Endothelial cell of umbilical vein (primary cell): ENCODE results near the gene NME7.

Experiments
- EZH2 ChIP-seq: IDR thresholded peaks from 2 replicates; pipeline ENCODE4 v1.6.1; 2012; ENCODE audit warnings: borderline replicate concordance, low read depth, mild to moderate bottlenecking, moderate library complexity, low read length, inconsistent platforms; ENCODE audit not compliant: severe bottlenecking
- FOS ChIP-seq: IDR thresholded peaks from 2 replicates; pipeline ENCODE4 v1.6.1; 2011; ENCODE audit warnings: mild to moderate bottlenecking, low read length, moderate library complexity, borderline replicate concordance; ENCODE audit not compliant: insufficient read depth
- GATA2 ChIP-seq: IDR thresholded peaks from 2 replicates; pipeline ENCODE4 v1.7.0; 2011; ENCODE audit warnings: low read depth, mild to moderate bottlenecking, moderate library complexity, mixed read lengths, low read length; ENCODE audit not compliant: insufficient read length, insufficient read depth
- JUN ChIP-seq: IDR thresholded peaks from 2 replicates; pipeline ENCODE4 v1.6.1; 2011; ENCODE audit warnings: borderline replicate concordance, low read depth; ENCODE audit not compliant: insufficient read length, insufficient read depth
- MYC ChIP-seq: IDR thresholded peaks from one replicate; pipeline ENCODE4 v1.6.1; 2011; ENCODE audit warnings: mild to moderate bottlenecking, low read depth, low read length
- POLR2A ChIP-seq: IDR thresholded peaks from 2 replicates; pipeline ENCODE4 v1.6.1; 2012; ENCODE audit warnings: low read depth, mild to moderate bottlenecking, control low read depth, low read length
- POLR2AphosphoS5 ChIP-seq: IDR thresholded peaks from 2 replicates; pipeline ENCODE4 v1.6.1; 2012; ENCODE audit warnings: low read depth, mild to moderate bottlenecking, control low read depth, low read length, moderate library complexity; ENCODE audit not compliant: insufficient read depth
- TF ChIP-seq, protein P1 (sequence below), 2 donors: IDR thresholded peaks; 1 replicate in 1 of 2; 2 replicates in 1 of 2; pipeline ENCODE4 v1.5.1; 2011; ENCODE audit warnings: low read length in 2 of 2, mild to moderate bottlenecking in 2 of 2, moderate library complexity in 2 of 2, control low read depth in 1 of 2, inconsistent platforms in 1 of 2, low read depth in 1 of 2; ENCODE audit not compliant: insufficient read depth in 1 of 2; ENCODE audit errors: extremely low read depth in 1 of 2
- TF ChIP-seq, protein P2 (sequence below): IDR thresholded peaks from 2 replicates; pipeline ENCODE4 v1.6.1; 2011; ENCODE audit not compliant: insufficient read depth, insufficient read length

DNA sequence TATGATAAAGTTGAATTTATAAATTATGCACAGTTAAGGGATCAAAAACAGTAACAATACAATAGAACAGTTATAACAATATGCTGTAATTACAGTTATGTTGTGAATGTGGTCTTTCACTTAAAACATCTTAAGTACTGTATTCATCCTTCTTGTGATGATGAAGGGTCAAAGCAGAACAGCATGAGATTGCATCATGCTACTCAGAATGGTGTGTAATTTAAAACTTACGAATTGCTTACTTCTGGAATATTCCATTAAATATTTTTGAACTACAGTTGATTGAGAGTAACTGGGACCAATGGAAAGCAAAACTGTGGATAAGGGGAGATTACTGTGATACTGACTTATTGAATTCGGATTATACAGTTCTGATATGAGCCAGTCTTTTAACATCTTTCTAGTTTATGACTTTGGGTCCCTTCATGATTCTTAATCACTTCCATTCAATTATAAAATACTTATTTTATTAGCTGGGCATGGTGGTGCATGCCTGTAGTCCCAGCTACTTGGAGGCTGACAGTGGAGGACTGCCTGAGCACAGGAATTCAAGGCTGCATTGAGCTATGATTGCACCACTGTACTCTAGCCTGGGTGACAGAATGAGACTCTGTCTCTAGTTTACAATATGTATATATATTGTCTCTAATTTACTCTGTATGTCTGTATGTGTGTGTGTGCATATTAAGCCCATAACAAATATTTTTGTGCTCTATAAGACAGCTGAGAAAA, 217.9 kb downstream of the NME7 start:
- TF ChIP-seq, protein P1, sequence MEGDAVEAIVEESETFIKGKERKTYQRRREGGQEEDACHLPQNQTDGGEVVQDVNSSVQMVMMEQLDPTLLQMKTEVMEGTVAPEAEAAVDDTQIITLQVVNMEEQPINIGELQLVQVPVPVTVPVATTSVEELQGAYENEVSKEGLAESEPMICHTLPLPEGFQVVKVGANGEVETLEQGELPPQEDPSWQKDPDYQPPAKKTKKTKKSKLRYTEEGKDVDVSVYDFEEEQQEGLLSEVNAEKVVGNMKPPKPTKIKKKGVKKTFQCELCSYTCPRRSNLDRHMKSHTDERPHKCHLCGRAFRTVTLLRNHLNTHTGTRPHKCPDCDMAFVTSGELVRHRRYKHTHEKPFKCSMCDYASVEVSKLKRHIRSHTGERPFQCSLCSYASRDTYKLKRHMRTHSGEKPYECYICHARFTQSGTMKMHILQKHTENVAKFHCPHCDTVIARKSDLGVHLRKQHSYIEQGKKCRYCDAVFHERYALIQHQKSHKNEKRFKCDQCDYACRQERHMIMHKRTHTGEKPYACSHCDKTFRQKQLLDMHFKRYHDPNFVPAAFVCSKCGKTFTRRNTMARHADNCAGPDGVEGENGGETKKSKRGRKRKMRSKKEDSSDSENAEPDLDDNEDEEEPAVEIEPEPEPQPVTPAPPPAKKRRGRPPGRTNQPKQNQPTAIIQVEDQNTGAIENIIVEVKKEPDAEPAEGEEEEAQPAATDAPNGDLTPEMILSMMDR (IDR thresholded peaks at IDR 0.05; ENCODE audit: extremely low read depth in 1 of 2, insufficient read depth in 1 of 2, low read depth in 1 of 2, low read length in 2 of 2): no peak
- TF ChIP-seq POLR2A (no peak), GATA2 (no peak), EZH2 (no peak), POLR2AphosphoS5 (no peak), JUN (no peak), FOS (no peak), MYC (no peak)
- TF ChIP-seq, protein P2, sequence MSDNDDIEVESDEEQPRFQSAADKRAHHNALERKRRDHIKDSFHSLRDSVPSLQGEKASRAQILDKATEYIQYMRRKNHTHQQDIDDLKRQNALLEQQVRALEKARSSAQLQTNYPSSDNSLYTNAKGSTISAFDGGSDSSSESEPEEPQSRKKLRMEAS: no peak
